MM.1S (cell line): ENCODE measurements around the gene C12orf60.

Source experiments
- DNase-seq: peaks from one replicate; pipeline ENCODE4 v3.0.0-alpha.2; 2015
- H2AFZ ChIP-seq: fragments of 300-600 bp; sonication (generic); 2 replicates; pipeline ENCODE4 v1.6.0; 2016; ENCODE audit warnings: antibody characterized with exemption, low read length
- H3F3A ChIP-seq: fragments of 300-600 bp; sonication (generic); 2 replicates; pipeline ENCODE4 v1.6.1; 2016; ENCODE audit warnings: mild to moderate bottlenecking, antibody characterized with exemption, low read length, moderate library complexity, mixed read lengths; ENCODE audit not compliant: insufficient read depth
- H3K27ac ChIP-seq: fragments of 300-600 bp; sonication (generic); 2 replicates; pipeline ENCODE4 v1.5.1; 2016; ENCODE audit warnings: mild to moderate bottlenecking, low read length
- H3K27me3 ChIP-seq: fragments of 300-600 bp; sonication (generic); replicated peaks from 2 replicates; pipeline ENCODE4 v1.6.0; 2016; ENCODE audit warnings: low read length; ENCODE audit not compliant: insufficient read depth
- H3K36me3 ChIP-seq: fragments of 300-600 bp; sonication (generic); replicated peaks from 2 replicates; pipeline ENCODE4 v1.6.1; 2016; ENCODE audit warnings: mild to moderate bottlenecking, low read length, mixed read lengths; ENCODE audit not compliant: insufficient read depth
- H3K4me1 ChIP-seq: fragments of 300-600 bp; sonication (generic); 2 replicates; pipeline ENCODE4 v1.6.1; 2016; ENCODE audit warnings: low read length, mixed read lengths
- H3K4me2 ChIP-seq: fragments of 300-600 bp; sonication (generic); 2 replicates; pipeline ENCODE4 v1.6.0; 2016; ENCODE audit warnings: low read depth, low read length
- H3K4me3 ChIP-seq: fragments of 300-600 bp; sonication (generic); 2 replicates; pipeline ENCODE4 v1.5.1; 2016; ENCODE audit warnings: low read length, mixed read lengths
- H3K79me2 ChIP-seq: fragments of 300-600 bp; sonication (generic); 2 replicates; pipeline ENCODE4 v1.6.1; 2016; ENCODE audit warnings: mixed run types, low read length, mixed read lengths
- H3K9ac ChIP-seq: fragments of 300-600 bp; sonication (generic); 2 replicates; pipeline ENCODE4 v1.6.1; 2016; ENCODE audit warnings: low read length, mixed read lengths
- H3K9me2 ChIP-seq: fragments of 300-600 bp; sonication (generic); replicated peaks from 2 replicates; pipeline ENCODE4 v1.6.1; 2016; ENCODE audit warnings: mild to moderate bottlenecking, low read length, mixed read lengths; ENCODE audit not compliant: insufficient read depth
- H3K9me3 ChIP-seq: fragments of 300-600 bp; sonication (generic); replicated peaks from 2 replicates; pipeline ENCODE4 v1.6.1; 2016; ENCODE audit warnings: mild to moderate bottlenecking, low read length, mixed read lengths; ENCODE audit not compliant: insufficient read depth
- H4K20me1 ChIP-seq: fragments of 300-600 bp; sonication (generic); 2 replicates; pipeline ENCODE4 v1.6.1; 2016; ENCODE audit warnings: mild to moderate bottlenecking, low read length, moderate library complexity, mixed read lengths; ENCODE audit not compliant: insufficient read depth
- EZH2 ChIP-seq: fragments of 300-600 bp; sonication (generic); optimal IDR thresholded peaks from 2 replicates; pipeline ENCODE3; 2017; ENCODE audit warnings: low read depth, mild to moderate bottlenecking, antibody characterized with exemption, low read length, mixed read lengths
- EZH2phosphoT487 ChIP-seq: fragments of 300-600 bp; sonication (generic); IDR thresholded peaks from 2 replicates; pipeline ENCODE4 v1.6.1; 2018; ENCODE audit warnings: antibody characterized with exemption, low read length
- TF ChIP-seq, protein P1 (sequence below): fragments of 300-600 bp; sonication (generic); IDR thresholded peaks from 2 replicates; pipeline ENCODE4 v1.5.1; 2016; ENCODE audit warnings: antibody characterized with exemption, low read length, mixed read lengths

The C12orf60 gene

DNA sequence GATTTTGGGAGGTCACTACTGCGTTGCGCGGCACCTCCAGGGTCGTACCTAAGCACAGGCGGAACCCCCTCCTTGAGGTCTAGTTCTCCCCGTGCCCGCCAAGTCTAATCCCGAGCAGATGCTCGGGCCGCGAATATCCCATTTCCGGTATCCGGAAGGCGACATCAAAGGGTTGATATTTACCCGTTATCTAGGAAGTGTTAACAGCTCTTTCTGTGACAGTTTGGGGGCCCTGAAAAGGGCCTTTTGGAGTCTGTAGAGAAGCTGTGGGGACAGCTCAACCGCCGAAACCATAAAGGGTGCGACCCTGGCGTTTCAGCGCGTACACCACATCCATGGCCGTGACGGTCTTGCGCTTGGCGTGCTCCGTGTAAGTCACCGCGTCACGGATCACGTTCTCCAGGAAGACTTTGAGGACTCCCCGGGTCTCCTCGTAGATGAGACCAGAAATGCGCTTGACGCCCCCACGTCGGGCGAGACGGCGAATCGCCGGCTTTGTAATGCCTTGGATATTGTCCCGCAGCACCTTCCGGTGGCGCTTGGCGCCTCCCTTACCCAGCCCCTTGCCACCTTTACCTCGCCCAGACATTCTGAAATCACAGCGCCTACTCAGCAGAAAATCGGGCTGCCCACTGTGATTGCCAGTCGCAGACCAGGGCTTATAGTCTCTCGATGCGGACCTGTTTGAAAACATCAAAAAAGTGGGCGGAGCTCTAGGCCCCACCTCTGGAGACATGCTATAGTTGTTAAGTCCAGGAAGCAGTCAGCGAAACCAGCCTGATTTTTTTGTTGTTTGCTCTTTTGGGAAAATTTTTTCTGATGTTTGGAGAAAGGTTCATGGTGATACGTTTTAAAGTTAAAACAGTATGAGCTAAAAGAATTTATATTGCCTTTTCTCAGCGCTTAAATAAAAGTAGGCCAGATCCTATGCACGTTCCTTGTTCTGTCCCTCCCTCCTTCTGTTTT, 32.7 kb upstream of the C12orf60 start:
- H4K20me1 ChIP-seq: no peaks in the 10 kb centered on the region

DNA sequence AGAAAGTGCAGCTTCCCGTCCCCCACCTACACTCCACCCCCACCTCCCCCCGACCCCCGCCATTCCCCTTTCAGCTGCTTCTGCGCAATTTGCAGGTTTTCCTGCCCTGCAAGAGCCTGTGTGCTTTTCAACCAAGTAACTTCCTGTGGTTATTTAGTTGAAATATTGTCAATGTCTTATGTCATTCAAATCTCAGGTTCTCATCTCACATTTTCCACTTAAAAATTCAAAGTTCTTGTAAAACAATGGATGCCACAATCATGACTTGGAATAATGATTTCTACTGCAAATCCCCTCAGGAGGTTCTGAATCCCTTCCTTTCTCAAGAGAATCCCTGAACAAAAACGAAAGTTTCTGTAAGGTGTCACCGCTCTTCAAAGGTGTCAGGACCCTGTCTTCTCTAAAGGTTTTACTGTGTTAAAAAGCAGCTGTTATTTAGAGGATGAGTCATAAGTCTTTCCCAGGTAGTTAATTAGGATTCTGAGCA, 31.8 kb upstream of the C12orf60 start:
- peak; percentile 30 for DNase-seq
- H3K9me3 ChIP-seq: no peaks in the 10 kb centered on the region
- peaks cover 4% of the 10 kb centered on the region for H3K4me1 ChIP-seq
- H3K4me3 ChIP-seq: peak overlapping the region; percentile 12; the same call in 1 of the 2 replicates
- peak overlapping the region; percentile 97; the same call in 1 of the 2 replicates for H3K27ac ChIP-seq
- H4K20me1 ChIP-seq: no peaks in the 10 kb centered on the region
- H3K27me3 ChIP-seq: no peaks in the 10 kb centered on the region
- H3K4me2 ChIP-seq: peak overlapping the region; percentile 91
- H3K79me2 ChIP-seq: peaks cover 8% of the 10 kb centered on the region; the same call in 1 of the 2 replicates
- no peak for TF ChIP-seq EZH2phosphoT487
- TF ChIP-seq, protein P1, sequence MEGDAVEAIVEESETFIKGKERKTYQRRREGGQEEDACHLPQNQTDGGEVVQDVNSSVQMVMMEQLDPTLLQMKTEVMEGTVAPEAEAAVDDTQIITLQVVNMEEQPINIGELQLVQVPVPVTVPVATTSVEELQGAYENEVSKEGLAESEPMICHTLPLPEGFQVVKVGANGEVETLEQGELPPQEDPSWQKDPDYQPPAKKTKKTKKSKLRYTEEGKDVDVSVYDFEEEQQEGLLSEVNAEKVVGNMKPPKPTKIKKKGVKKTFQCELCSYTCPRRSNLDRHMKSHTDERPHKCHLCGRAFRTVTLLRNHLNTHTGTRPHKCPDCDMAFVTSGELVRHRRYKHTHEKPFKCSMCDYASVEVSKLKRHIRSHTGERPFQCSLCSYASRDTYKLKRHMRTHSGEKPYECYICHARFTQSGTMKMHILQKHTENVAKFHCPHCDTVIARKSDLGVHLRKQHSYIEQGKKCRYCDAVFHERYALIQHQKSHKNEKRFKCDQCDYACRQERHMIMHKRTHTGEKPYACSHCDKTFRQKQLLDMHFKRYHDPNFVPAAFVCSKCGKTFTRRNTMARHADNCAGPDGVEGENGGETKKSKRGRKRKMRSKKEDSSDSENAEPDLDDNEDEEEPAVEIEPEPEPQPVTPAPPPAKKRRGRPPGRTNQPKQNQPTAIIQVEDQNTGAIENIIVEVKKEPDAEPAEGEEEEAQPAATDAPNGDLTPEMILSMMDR: no peak
- no peak for TF ChIP-seq EZH2
- peaks cover 35% of the 10 kb centered on the region for H3F3A ChIP-seq
- no peaks in the 10 kb centered on the region for H3K9me2 ChIP-seq
- H3K9ac ChIP-seq: no peak overlapping the region
- H2AFZ ChIP-seq: 0 out of 2 replicates have a peak overlapping the region, but pooled peaks have one; percentile 22
- H3K36me3 ChIP-seq: no peaks in the 10 kb centered on the region

More for the DNA sequence above, 32.7 kb upstream of the C12orf60 start:
- H3K9ac ChIP-seq: peak overlapping the region; percentile 96
- peaks cover 8% of the 10 kb centered on the region; the same call in 1 of the 2 replicates for H3K79me2 ChIP-seq
- peak; percentile 96 for DNase-seq
- no peaks in the 10 kb centered on the region for H3K9me2 ChIP-seq
- peaks cover 4% of the 10 kb centered on the region for H3K4me1 ChIP-seq
- peak overlapping the region; percentile 91 for H3K4me2 ChIP-seq
- peak overlapping the region; percentile 80 for H2AFZ ChIP-seq
- peak overlapping the region; percentile 86 for H3K4me3 ChIP-seq
- no peaks in the 10 kb centered on the region for H3K36me3 ChIP-seq
- no peaks in the 10 kb centered on the region for H3K27me3 ChIP-seq
- TF ChIP-seq, protein P1: no peak
- no peak for TF ChIP-seq EZH2phosphoT487
- no peak for TF ChIP-seq EZH2
- peak overlapping the region; percentile 97 for H3K27ac ChIP-seq
- peaks cover 35% of the 10 kb centered on the region for H3F3A ChIP-seq
- no peaks in the 10 kb centered on the region for H3K9me3 ChIP-seq

DNA sequence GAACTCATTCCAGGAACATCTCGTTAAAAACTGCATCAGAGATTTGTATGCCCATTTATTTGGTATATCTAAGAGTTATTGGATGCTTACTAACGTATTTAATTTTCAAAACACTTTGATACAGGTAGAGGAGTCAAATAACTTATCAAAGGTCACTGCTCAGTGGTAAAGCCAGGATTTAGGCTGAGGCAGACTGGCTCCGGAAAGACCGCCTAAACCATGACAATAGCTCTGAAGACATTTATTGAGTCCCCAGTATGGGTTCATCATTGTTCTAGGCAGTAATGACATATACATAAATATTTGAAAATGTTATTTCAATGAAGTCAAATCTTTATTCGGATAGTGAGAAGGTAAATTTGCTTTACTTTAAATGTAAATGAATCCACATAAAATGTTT, 30.5 kb upstream of the C12orf60 start:
- H3K4me3 ChIP-seq: no peak overlapping the region
- no peaks in the 10 kb centered on the region for H3K9me2 ChIP-seq
- no peaks in the 10 kb centered on the region for H3K27me3 ChIP-seq
- H3K79me2 ChIP-seq: peaks cover 8% of the 10 kb centered on the region; the same call in 1 of the 2 replicates
- no peaks in the 10 kb centered on the region for H4K20me1 ChIP-seq
- 0 out of 2 replicates have a peak overlapping the region, but pooled peaks have one; percentile 51 for H3K27ac ChIP-seq
- no peaks in the 10 kb centered on the region for H3K9me3 ChIP-seq
- TF ChIP-seq EZH2phosphoT487 (no peak), EZH2 (no peak)
- TF ChIP-seq, protein P1: no peak
- H2AFZ ChIP-seq: no peak overlapping the region
- H3K36me3 ChIP-seq: no peaks in the 10 kb centered on the region
- DNase-seq: no peak
- H3K9ac ChIP-seq: no peak overlapping the region
- peaks cover 35% of the 10 kb centered on the region for H3F3A ChIP-seq
- no peak overlapping the region for H3K4me2 ChIP-seq
- peaks cover 4% of the 10 kb centered on the region for H3K4me1 ChIP-seq
